Liver (tissue), 3 donors: ENCODE measurements around the gene C14orf180.

Experiments used
- ATF3 ChIP-seq: IDR thresholded peaks from 2 replicates; pipeline ENCODE4 v1.6.1; 2016; ENCODE audit warnings: antibody characterized with exemption
- EGR1 ChIP-seq, 2 donors: IDR thresholded peaks; 2 replicates each; pipeline ENCODE4 v1.6.1; 2016 to 2018; ENCODE audit warnings: antibody characterized with exemption in 2 of 2, low read depth in 2 of 2
- GABPA ChIP-seq, 2 donors: IDR thresholded peaks in 1 of 2; conservative IDR thresholded peaks in 1 of 2; 2 replicates each; pipeline ENCODE4 v1.6.1; 2016; ENCODE audit warnings: antibody characterized with exemption in 2 of 2, mild to moderate bottlenecking in 1 of 2, moderate library complexity in 1 of 2
- JUND ChIP-seq, 2 donors: IDR thresholded peaks; 2 replicates each; pipeline ENCODE4 v1.6.1; 2016; ENCODE audit warnings: antibody characterized with exemption in 2 of 2
- MAX ChIP-seq: IDR thresholded peaks from 2 replicates; pipeline ENCODE4 v1.6.1; 2016; ENCODE audit warnings: antibody characterized with exemption
- RAD21 ChIP-seq, 2 donors: IDR thresholded peaks; 2 replicates each; pipeline ENCODE4 v1.6.1; 2016; ENCODE audit warnings: antibody characterized with exemption in 2 of 2, mild to moderate bottlenecking in 2 of 2
- RXRA ChIP-seq, 2 donors: IDR thresholded peaks; 2 replicates each; pipeline ENCODE4 v1.6.1; 2017 to 2018; ENCODE audit warnings: antibody characterized with exemption in 2 of 2, mild to moderate bottlenecking in 1 of 2
- SP1 ChIP-seq: IDR thresholded peaks from 2 replicates; pipeline ENCODE4 v1.6.1; 2018; ENCODE audit warnings: antibody characterized with exemption, mild to moderate bottlenecking
- TAF1 ChIP-seq: conservative IDR thresholded peaks from 2 replicates; pipeline ENCODE4 v1.6.1; 2016; ENCODE audit warnings: antibody characterized with exemption, mild to moderate bottlenecking
- YY1 ChIP-seq: IDR thresholded peaks from 2 replicates; pipeline ENCODE4 v1.6.1; 2016; ENCODE audit warnings: antibody characterized with exemption, mild to moderate bottlenecking
- TF ChIP-seq, protein P1 (sequence below): fragments of 150-350 bp; IDR thresholded peaks from 2 replicates; pipeline ENCODE4 v1.5.1; 2017; ENCODE audit warnings: improper control_type of control experiment, low read depth, low read length; ENCODE audit not compliant: missing input control
- TF ChIP-seq, protein P2 (sequence below): IDR thresholded peaks from 2 replicates; pipeline ENCODE4 v1.6.1; 2016; ENCODE audit warnings: antibody characterized with exemption, mild to moderate bottlenecking
- TF ChIP-seq, protein P3 (sequence below): IDR thresholded peaks from 2 replicates; pipeline ENCODE4 v1.6.1; 2016; ENCODE audit warnings: antibody characterized with exemption
- donor health status: healthy.
- donor health status: healthy.

- TF ChIP-seq RAD21 (IDR thresholded peaks at IDR 0.05) (no peak), MAX (no peak), TAF1 (no peak), YY1 (peak; percentile 25), SP1 (no peak), ATF3 (no peak), JUND (IDR thresholded peaks at IDR 0.05) (no peak), GABPA (IDR thresholded peaks at IDR 0.05 in 1 of 2, conservative IDR thresholded peaks at IDR 0.05 in 1 of 2) (no peak), EGR1 (IDR thresholded peaks at IDR 0.05; ENCODE audit: low read depth in 2 of 2) (no peak), RXRA (IDR thresholded peaks at IDR 0.05) (no peak)
- TF ChIP-seq, protein P1, sequence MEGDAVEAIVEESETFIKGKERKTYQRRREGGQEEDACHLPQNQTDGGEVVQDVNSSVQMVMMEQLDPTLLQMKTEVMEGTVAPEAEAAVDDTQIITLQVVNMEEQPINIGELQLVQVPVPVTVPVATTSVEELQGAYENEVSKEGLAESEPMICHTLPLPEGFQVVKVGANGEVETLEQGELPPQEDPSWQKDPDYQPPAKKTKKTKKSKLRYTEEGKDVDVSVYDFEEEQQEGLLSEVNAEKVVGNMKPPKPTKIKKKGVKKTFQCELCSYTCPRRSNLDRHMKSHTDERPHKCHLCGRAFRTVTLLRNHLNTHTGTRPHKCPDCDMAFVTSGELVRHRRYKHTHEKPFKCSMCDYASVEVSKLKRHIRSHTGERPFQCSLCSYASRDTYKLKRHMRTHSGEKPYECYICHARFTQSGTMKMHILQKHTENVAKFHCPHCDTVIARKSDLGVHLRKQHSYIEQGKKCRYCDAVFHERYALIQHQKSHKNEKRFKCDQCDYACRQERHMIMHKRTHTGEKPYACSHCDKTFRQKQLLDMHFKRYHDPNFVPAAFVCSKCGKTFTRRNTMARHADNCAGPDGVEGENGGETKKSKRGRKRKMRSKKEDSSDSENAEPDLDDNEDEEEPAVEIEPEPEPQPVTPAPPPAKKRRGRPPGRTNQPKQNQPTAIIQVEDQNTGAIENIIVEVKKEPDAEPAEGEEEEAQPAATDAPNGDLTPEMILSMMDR, result no peak
- TF ChIP-seq, protein P2, sequence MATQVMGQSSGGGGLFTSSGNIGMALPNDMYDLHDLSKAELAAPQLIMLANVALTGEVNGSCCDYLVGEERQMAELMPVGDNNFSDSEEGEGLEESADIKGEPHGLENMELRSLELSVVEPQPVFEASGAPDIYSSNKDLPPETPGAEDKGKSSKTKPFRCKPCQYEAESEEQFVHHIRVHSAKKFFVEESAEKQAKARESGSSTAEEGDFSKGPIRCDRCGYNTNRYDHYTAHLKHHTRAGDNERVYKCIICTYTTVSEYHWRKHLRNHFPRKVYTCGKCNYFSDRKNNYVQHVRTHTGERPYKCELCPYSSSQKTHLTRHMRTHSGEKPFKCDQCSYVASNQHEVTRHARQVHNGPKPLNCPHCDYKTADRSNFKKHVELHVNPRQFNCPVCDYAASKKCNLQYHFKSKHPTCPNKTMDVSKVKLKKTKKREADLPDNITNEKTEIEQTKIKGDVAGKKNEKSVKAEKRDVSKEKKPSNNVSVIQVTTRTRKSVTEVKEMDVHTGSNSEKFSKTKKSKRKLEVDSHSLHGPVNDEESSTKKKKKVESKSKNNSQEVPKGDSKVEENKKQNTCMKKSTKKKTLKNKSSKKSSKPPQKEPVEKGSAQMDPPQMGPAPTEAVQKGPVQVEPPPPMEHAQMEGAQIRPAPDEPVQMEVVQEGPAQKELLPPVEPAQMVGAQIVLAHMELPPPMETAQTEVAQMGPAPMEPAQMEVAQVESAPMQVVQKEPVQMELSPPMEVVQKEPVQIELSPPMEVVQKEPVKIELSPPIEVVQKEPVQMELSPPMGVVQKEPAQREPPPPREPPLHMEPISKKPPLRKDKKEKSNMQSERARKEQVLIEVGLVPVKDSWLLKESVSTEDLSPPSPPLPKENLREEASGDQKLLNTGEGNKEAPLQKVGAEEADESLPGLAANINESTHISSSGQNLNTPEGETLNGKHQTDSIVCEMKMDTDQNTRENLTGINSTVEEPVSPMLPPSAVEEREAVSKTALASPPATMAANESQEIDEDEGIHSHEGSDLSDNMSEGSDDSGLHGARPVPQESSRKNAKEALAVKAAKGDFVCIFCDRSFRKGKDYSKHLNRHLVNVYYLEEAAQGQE, result no peak
- TF ChIP-seq, protein P3, sequence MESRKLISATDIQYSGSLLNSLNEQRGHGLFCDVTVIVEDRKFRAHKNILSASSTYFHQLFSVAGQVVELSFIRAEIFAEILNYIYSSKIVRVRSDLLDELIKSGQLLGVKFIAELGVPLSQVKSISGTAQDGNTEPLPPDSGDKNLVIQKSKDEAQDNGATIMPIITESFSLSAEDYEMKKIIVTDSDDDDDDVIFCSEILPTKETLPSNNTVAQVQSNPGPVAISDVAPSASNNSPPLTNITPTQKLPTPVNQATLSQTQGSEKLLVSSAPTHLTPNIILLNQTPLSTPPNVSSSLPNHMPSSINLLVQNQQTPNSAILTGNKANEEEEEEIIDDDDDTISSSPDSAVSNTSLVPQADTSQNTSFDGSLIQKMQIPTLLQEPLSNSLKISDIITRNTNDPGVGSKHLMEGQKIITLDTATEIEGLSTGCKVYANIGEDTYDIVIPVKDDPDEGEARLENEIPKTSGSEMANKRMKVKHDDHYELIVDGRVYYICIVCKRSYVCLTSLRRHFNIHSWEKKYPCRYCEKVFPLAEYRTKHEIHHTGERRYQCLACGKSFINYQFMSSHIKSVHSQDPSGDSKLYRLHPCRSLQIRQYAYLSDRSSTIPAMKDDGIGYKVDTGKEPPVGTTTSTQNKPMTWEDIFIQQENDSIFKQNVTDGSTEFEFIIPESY, result no peak
Measured at GRCh38 chr14:104638190-104638589, 58.6 kb downstream of the C14orf180 start.
